Measurements from ENCODE around the gene POP4.

DNA sequence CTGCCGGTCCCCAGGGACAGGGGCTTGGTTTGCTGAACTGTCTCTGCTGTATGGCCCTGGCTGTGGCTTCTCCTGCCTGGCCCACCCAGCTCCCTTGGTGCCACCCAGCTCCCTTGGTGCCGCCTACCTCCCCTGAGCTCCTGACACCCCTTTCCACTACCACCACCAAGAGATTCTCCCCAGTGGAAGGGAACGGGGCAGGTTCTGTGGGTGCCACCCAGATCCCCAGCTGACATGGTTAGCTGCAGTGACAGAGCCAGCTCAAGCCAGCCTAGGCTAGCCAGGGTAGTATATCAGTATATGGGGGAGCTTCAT lies 28.5 kb upstream of the POP4 start:
- TF ChIP-seq, protein P1, sequence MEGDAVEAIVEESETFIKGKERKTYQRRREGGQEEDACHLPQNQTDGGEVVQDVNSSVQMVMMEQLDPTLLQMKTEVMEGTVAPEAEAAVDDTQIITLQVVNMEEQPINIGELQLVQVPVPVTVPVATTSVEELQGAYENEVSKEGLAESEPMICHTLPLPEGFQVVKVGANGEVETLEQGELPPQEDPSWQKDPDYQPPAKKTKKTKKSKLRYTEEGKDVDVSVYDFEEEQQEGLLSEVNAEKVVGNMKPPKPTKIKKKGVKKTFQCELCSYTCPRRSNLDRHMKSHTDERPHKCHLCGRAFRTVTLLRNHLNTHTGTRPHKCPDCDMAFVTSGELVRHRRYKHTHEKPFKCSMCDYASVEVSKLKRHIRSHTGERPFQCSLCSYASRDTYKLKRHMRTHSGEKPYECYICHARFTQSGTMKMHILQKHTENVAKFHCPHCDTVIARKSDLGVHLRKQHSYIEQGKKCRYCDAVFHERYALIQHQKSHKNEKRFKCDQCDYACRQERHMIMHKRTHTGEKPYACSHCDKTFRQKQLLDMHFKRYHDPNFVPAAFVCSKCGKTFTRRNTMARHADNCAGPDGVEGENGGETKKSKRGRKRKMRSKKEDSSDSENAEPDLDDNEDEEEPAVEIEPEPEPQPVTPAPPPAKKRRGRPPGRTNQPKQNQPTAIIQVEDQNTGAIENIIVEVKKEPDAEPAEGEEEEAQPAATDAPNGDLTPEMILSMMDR (IDR thresholded peaks at IDR 0.05; ENCODE audit: low read length): no peak
- TF ChIP-seq EZH2phosphoT487 (IDR thresholded peaks at IDR 0.05; ENCODE audit: low read length) (no peak), EZH2 (optimal IDR thresholded peaks at IDR 0.05; ENCODE audit: low read depth, low read length) (no peak)

Measured in MM.1S (cell line).